Measurements from ENCODE around the gene LYRM9. TPM values are rescaled to one million over a fixed set of nuclear protein-coding genes. Genes with fewer than 3 reads are reported as not detected.

The LYRM9 gene
- total RNA-seq, 1 donor from 2014 or later: 3.5 TPM

GRCh38 chr17:27937025-27937546 lies 43.9 kb upstream of the LYRM9 start:
- TF ChIP-seq EZH2 (IDR thresholded peaks at IDR 0.05; ENCODE audit: insufficient read depth, low read length): no peak
- TF ChIP-seq, protein P1, sequence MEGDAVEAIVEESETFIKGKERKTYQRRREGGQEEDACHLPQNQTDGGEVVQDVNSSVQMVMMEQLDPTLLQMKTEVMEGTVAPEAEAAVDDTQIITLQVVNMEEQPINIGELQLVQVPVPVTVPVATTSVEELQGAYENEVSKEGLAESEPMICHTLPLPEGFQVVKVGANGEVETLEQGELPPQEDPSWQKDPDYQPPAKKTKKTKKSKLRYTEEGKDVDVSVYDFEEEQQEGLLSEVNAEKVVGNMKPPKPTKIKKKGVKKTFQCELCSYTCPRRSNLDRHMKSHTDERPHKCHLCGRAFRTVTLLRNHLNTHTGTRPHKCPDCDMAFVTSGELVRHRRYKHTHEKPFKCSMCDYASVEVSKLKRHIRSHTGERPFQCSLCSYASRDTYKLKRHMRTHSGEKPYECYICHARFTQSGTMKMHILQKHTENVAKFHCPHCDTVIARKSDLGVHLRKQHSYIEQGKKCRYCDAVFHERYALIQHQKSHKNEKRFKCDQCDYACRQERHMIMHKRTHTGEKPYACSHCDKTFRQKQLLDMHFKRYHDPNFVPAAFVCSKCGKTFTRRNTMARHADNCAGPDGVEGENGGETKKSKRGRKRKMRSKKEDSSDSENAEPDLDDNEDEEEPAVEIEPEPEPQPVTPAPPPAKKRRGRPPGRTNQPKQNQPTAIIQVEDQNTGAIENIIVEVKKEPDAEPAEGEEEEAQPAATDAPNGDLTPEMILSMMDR (IDR thresholded peaks at IDR 0.05; ENCODE audit: insufficient read depth, low read depth, low read length): no peak
- peaks cover 26% of the 10 kb centered on the region for H3K27me3 Mint-ChIP-seq (ENCODE audit: low read depth, unreplicated experiment)

DNA sequence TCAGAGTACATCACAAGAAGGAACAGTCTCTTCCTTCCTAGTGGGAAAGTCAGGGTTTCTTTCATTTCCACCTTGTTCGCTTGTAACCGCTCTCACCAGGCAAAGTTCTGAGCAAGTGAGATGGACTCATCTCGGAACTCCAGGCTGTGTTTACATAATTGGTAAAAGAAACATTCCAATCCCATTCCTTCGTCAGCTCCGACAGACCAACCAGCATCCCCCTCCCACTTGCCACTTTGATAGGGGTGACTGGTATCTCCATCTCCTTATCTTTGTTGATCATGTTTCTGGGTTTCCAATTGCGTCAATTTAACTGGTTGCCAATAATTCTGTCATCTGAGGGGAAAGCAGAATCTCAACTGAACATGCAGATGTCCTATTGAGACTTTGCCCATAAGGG lies 36.8 kb upstream of the LYRM9 start:
- H3K9me3 Mint-ChIP-seq (ENCODE audit: unreplicated experiment): peaks cover 8% of the 10 kb centered on the region
- peaks cover 1% of the 10 kb centered on the region for H3K27me3 Mint-ChIP-seq (ENCODE audit: low read depth, unreplicated experiment)
- Histone ChIP-seq H3K36me3 (ENCODE audit: insufficient read depth, low read length) (no peaks in the 10 kb centered on the region), H3K4me1 (ENCODE audit: insufficient read depth, low read length) (no peaks in the 10 kb centered on the region), H3K4me2 (ENCODE audit: low read length) (no peak overlapping the region), H3K27me3 (ENCODE audit: insufficient read depth, low read length) (no peaks in the 10 kb centered on the region), H2AFZ (ENCODE audit: low read depth, low read length) (no peak overlapping the region), H3K4me3 (ENCODE audit: insufficient read depth, low read depth, low read length) (no peak overlapping the region), H3K79me2 (ENCODE audit: insufficient read depth, low read length) (no peaks in the 10 kb centered on the region), H3K9ac (ENCODE audit: low read length) (no peak overlapping the region), H3K27ac (ENCODE audit: low read depth, low read length) (no peak overlapping the region), H3K9me3 (ENCODE audit: insufficient read depth, low read depth, low read length) (no peaks in the 10 kb centered on the region), H4K20me1 (ENCODE audit: insufficient read depth, low read length) (no peaks in the 10 kb centered on the region)
- H3K4me3 Mint-ChIP-seq (ENCODE audit: unreplicated experiment): no peak overlapping the region
- no peak for FAIRE-seq
- DNase-seq (ENCODE audit: low read depth): peak; percentile 9
- TF ChIP-seq EZH2 (IDR thresholded peaks at IDR 0.05; ENCODE audit: insufficient read depth, low read length): no peak
- TF ChIP-seq, protein P1 (IDR thresholded peaks at IDR 0.05; ENCODE audit: insufficient read depth, low read depth, low read length): no peak
- H3K36me3 Mint-ChIP-seq (ENCODE audit: low read depth, unreplicated experiment): no peaks in the 10 kb centered on the region
- H3K27ac Mint-ChIP-seq (ENCODE audit: unreplicated experiment): no peak overlapping the region
- H3K4me1 Mint-ChIP-seq (ENCODE audit: low read depth, unreplicated experiment): no peaks in the 10 kb centered on the region

More at GRCh38 chr17:27937025-27937546, 43.9 kb upstream of the LYRM9 start:
- H3K9me3 ChIP-seq (ENCODE audit: insufficient read depth, low read depth, low read length): no peaks in the 10 kb centered on the region
- H2AFZ ChIP-seq (ENCODE audit: low read depth, low read length): no peak overlapping the region
- DNase-seq (ENCODE audit: low read depth) (no peak), FAIRE-seq (no peak)
- no peaks in the 10 kb centered on the region for H3K79me2 ChIP-seq (ENCODE audit: insufficient read depth, low read length)
- H4K20me1 ChIP-seq (ENCODE audit: insufficient read depth, low read length): no peaks in the 10 kb centered on the region
- H3K4me1 ChIP-seq (ENCODE audit: insufficient read depth, low read length): no peaks in the 10 kb centered on the region
- H3K4me3 ChIP-seq (ENCODE audit: insufficient read depth, low read depth, low read length): no peak overlapping the region
- H3K36me3 ChIP-seq (ENCODE audit: insufficient read depth, low read length): no peaks in the 10 kb centered on the region
- no peak overlapping the region for H3K27ac Mint-ChIP-seq (ENCODE audit: unreplicated experiment)
- peaks cover 9% of the 10 kb centered on the region for H3K27me3 ChIP-seq (ENCODE audit: insufficient read depth, low read length)
- H3K4me2 ChIP-seq (ENCODE audit: low read length): no peak overlapping the region
- H3K9ac ChIP-seq (ENCODE audit: low read length): no peak overlapping the region
- H3K4me1 Mint-ChIP-seq (ENCODE audit: low read depth, unreplicated experiment): no peaks in the 10 kb centered on the region
- H3K9me3 Mint-ChIP-seq (ENCODE audit: unreplicated experiment): peaks cover 12% of the 10 kb centered on the region
- H3K4me3 Mint-ChIP-seq (ENCODE audit: unreplicated experiment): no peak overlapping the region
- H3K27ac ChIP-seq (ENCODE audit: low read depth, low read length): no peak overlapping the region
- H3K36me3 Mint-ChIP-seq (ENCODE audit: low read depth, unreplicated experiment): no peaks in the 10 kb centered on the region

- Histone ChIP-seq H3K4me1 (ENCODE audit: insufficient read depth, low read length) (no peaks in the 10 kb centered on the region), H3K27ac (ENCODE audit: low read depth, low read length) (no peak overlapping the region), H3K4me2 (ENCODE audit: low read length) (no peak overlapping the region), H2AFZ (ENCODE audit: low read depth, low read length) (no peak overlapping the region), H3K79me2 (ENCODE audit: insufficient read depth, low read length) (no peaks in the 10 kb centered on the region), H3K36me3 (ENCODE audit: insufficient read depth, low read length) (no peaks in the 10 kb centered on the region), H3K4me3 (ENCODE audit: insufficient read depth, low read depth, low read length) (no peak overlapping the region), H3K9ac (ENCODE audit: low read length) (no peak overlapping the region), H3K9me3 (ENCODE audit: insufficient read depth, low read depth, low read length) (no peaks in the 10 kb centered on the region), H3K27me3 (ENCODE audit: insufficient read depth, low read length) (no peaks in the 10 kb centered on the region), H4K20me1 (ENCODE audit: insufficient read depth, low read length) (no peaks in the 10 kb centered on the region)
- no peak for DNase-seq (ENCODE audit: low read depth)
- Mint-ChIP-seq H3K4me1 (ENCODE audit: low read depth, unreplicated experiment) (no peaks in the 10 kb centered on the region), H3K4me3 (ENCODE audit: unreplicated experiment) (no peak overlapping the region), H3K27ac (ENCODE audit: unreplicated experiment) (no peak overlapping the region), H3K36me3 (ENCODE audit: low read depth, unreplicated experiment) (no peaks in the 10 kb centered on the region), H3K9me3 (ENCODE audit: unreplicated experiment) (peaks cover 2% of the 10 kb centered on the region), H3K27me3 (ENCODE audit: low read depth, unreplicated experiment) (no peaks in the 10 kb centered on the region)
- TF ChIP-seq, protein P1 (IDR thresholded peaks at IDR 0.05; ENCODE audit: insufficient read depth, low read depth, low read length): no peak
- no peak for TF ChIP-seq EZH2 (IDR thresholded peaks at IDR 0.05; ENCODE audit: insufficient read depth, low read length)
- no peak for FAIRE-seq
Observed at GRCh38 chr17:27928587-27928986, 35.4 kb upstream of the LYRM9 start.
